Calu3 (cell line): Measurements from ENCODE around the gene TRIM39. TPM values are rescaled to one million over a fixed set of nuclear protein-coding genes. Genes with fewer than 3 reads are reported as not detected.

Source experiments
- BruUV-seq: library from RNA; stranded (reverse); fragments of 400-500 nt; replicated peaks from 2 replicates; lab custom pipeline; 2021; lab: Mats Ljungman, UMichigan
- CTCF ChIA-PET: fragments of 300-600 bp; sonication (Branson Sonifier 250); formaldehyde crosslinking; loops from one replicate; lab custom pipeline; 2022; ENCODE audit warnings: antibody characterized with exemption; lab: Charles Lee
- DNase-seq: peaks from one replicate; pipeline ENCODE4 v3.0.0; 2022
- H3K27ac Mint-ChIP-seq: one replicate; pipeline ENCODE4 v1.8.0; 2022; ENCODE audit warnings: mixed read lengths; ENCODE audit not compliant: unreplicated experiment
- H3K27me3 Mint-ChIP-seq: one replicate; pipeline ENCODE4 v1.8.0; 2022; ENCODE audit warnings: mixed read lengths; ENCODE audit not compliant: unreplicated experiment
- H3K36me3 Mint-ChIP-seq: one replicate; pipeline ENCODE4 v1.8.0; 2022; ENCODE audit warnings: mild to moderate bottlenecking, moderate library complexity, mixed read lengths; ENCODE audit not compliant: insufficient read depth, unreplicated experiment
- H3K4me1 Mint-ChIP-seq: one replicate; pipeline ENCODE4 v1.8.0; 2022; ENCODE audit warnings: mild to moderate bottlenecking, low read depth, mixed read lengths; ENCODE audit not compliant: unreplicated experiment
- H3K4me3 Mint-ChIP-seq: one replicate; pipeline ENCODE4 v1.8.0; 2022; ENCODE audit warnings: mild to moderate bottlenecking, low read depth, moderate library complexity, mixed read lengths; ENCODE audit not compliant: unreplicated experiment
- H3K9me3 Mint-ChIP-seq: one replicate; pipeline ENCODE4 v1.8.0; 2022; ENCODE audit warnings: low read depth, mixed read lengths; ENCODE audit not compliant: unreplicated experiment
- intact Hi-C: fragments of 100-400 bp; cut with micrococcal nuclease; formaldehyde crosslinking; loops from one replicate; pipeline ENCODE4 v1.10.0; 2022; ENCODE audit not compliant: unreplicated experiment
- total RNA-seq: library from RNA; stranded (reverse); gene quantifications from 2 replicates; pipeline ENCODE4 v1.2.3, GENCODE V29; 2022
- TF ChIP-seq, protein P1 (sequence below): fragments of 200-600 bp; IDR thresholded peaks from one replicate; pipeline ENCODE4 v1.8.0; 2022; ENCODE audit warnings: antibody characterized with exemption; ENCODE audit not compliant: unreplicated experiment

The TRIM39 gene
- total RNA-seq, 1 experiment from 2014 or later = 22.0 TPM

DNA sequence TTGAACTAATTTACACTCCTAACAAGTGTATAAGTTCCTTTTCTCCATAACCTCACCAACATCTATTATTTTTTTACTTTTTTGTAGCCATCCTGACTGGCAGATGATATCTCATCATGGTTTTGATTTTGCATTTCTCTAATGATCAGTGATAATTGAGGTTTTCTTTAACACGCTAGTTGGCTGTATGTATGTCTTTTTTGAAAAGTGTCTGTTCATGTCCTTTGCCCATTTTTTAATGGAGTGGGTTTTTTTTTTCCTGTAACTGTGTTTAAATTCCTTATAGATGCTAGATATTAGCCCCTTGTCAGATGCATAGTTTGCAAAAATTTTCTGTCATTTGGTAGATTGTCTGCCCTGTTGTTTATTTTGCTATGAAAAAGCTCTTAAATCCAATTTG, 39.6 kb upstream of the TRIM39 start:
- no TSS peak for BruUV-seq
- TF ChIP-seq, protein P1, sequence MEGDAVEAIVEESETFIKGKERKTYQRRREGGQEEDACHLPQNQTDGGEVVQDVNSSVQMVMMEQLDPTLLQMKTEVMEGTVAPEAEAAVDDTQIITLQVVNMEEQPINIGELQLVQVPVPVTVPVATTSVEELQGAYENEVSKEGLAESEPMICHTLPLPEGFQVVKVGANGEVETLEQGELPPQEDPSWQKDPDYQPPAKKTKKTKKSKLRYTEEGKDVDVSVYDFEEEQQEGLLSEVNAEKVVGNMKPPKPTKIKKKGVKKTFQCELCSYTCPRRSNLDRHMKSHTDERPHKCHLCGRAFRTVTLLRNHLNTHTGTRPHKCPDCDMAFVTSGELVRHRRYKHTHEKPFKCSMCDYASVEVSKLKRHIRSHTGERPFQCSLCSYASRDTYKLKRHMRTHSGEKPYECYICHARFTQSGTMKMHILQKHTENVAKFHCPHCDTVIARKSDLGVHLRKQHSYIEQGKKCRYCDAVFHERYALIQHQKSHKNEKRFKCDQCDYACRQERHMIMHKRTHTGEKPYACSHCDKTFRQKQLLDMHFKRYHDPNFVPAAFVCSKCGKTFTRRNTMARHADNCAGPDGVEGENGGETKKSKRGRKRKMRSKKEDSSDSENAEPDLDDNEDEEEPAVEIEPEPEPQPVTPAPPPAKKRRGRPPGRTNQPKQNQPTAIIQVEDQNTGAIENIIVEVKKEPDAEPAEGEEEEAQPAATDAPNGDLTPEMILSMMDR = no peak
- peak overlapping the region; percentile 55 for H3K27ac Mint-ChIP-seq
- H3K4me3 Mint-ChIP-seq = no peak overlapping the region
- intact Hi-C loops = no loop called here
- CTCF ChIA-PET = interaction anchor here (0.6 kb wide), 1 partner anchor 113 kb away, joined by 3 read pairs; no protein-coding TSS in a partner anchor
- no peak for DNase-seq
- H3K9me3 Mint-ChIP-seq = peaks cover 43% of the 10 kb centered on the region
- H3K27me3 Mint-ChIP-seq = no peaks in the 10 kb centered on the region
- H3K4me1 Mint-ChIP-seq = no peaks in the 10 kb centered on the region
- peaks cover 47% of the 10 kb centered on the region for H3K36me3 Mint-ChIP-seq

- Mint-ChIP-seq H3K4me3 (no peak overlapping the region), H3K27me3 (no peaks in the 10 kb centered on the region), H3K27ac (no peak overlapping the region), H3K4me1 (no peaks in the 10 kb centered on the region), H3K36me3 (peaks cover 39% of the 10 kb centered on the region), H3K9me3 (peaks cover 11% of the 10 kb centered on the region)
- TF ChIP-seq, protein P1 = no peak
- CTCF ChIA-PET = no interaction called here
- no peak for DNase-seq
- BruUV-seq = no TSS peak
- intact Hi-C loops = no loop called here
Measured at GRCh38 chr6:30295837-30296236, 30.9 kb upstream of the TRIM39 start.

DNA sequence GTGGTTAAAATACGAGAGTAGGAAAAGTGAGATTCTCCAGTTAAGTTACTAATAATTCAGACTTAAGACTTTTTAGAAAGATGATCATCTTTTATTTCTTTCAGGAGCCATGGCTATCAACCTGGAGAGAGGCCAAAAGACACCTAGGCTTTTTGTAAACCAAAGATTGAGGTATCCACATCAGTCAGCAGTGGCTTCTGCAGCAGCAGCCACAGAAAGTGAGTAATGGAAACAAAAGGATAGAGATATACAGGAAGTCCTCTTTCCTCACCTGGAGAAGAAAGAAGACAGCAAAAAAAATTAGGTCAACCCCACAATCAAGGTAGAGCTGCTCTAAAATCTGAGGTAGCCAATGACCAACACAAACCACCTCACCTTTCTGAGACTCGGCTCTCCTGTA, 22.7 kb upstream of the TRIM39 start:
- Mint-ChIP-seq H3K27me3 (no peaks in the 10 kb centered on the region), H3K27ac (no peak overlapping the region), H3K9me3 (peaks cover 28% of the 10 kb centered on the region), H3K4me1 (no peaks in the 10 kb centered on the region), H3K4me3 (no peak overlapping the region), H3K36me3 (peaks cover 40% of the 10 kb centered on the region)
- TF ChIP-seq, protein P1 = no peak
- no TSS peak for BruUV-seq
- CTCF ChIA-PET = no interaction called here
- DNase-seq = no peak
- intact Hi-C loops = no loop called here

- no peak overlapping the region for H3K4me3 Mint-ChIP-seq
- H3K27me3 Mint-ChIP-seq = no peaks in the 10 kb centered on the region
- CTCF ChIA-PET = interaction anchor here (1.5 kb wide), 1 partner anchor 15 kb away, joined by 5 read pairs; no protein-coding TSS in a partner anchor
- no TSS peak for BruUV-seq
- DNase-seq = no peak
- no peak overlapping the region for H3K27ac Mint-ChIP-seq
- peaks cover 22% of the 10 kb centered on the region for H3K36me3 Mint-ChIP-seq
- TF ChIP-seq, protein P1 = no peak
- H3K4me1 Mint-ChIP-seq = peaks cover 13% of the 10 kb centered on the region
- H3K9me3 Mint-ChIP-seq = peaks cover 16% of the 10 kb centered on the region
- intact Hi-C loops = no loop called here
Measured at GRCh38 chr6:30311101-30311500, 15.6 kb upstream of the TRIM39 start.
